ENCODE data around the gene THSD4.

GRCh38 chr15:71221417-71221816 lies 106.1 kb downstream of the THSD4 start:
- TF ChIP-seq CTCF (conservative IDR thresholded peaks at IDR 0.05; ENCODE audit: low read depth, low read length) (no peak), EZH2 (IDR thresholded peaks at IDR 0.05; ENCODE audit: low read length, unreplicated experiment) (no peak)
